ENCODE data around the gene ACSM3.

The ACSM3 gene

DNA sequence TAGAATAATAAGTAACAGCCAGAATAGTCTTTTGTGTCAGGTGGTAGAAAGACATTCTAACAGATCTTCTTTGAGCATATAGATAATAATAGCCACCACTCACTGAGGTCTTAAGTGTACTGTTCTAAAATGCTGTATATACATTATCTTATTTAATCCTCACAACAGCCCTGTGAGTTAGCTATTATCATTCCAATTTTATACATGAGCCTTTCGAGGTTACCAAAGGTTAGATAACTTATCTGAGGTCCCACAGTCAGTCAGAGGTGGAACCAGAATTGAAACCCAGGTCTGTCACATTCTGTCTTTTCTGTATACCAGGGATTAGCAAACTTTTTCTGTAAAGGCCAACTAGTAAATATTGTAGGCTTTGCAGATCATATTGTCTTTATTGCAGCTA is 65.7 kb downstream of the ACSM3 start:
- H3K27me3 ChIP-seq (ENCODE audit: low read length): no peaks in the 10 kb centered on the region
- no peaks in the 10 kb centered on the region for H3K9me2 ChIP-seq (replicated peaks; ENCODE audit: insufficient read depth, low read length)
- H3K36me3 ChIP-seq (ENCODE audit: low read length): peaks cover 26% of the 10 kb centered on the region

DNA sequence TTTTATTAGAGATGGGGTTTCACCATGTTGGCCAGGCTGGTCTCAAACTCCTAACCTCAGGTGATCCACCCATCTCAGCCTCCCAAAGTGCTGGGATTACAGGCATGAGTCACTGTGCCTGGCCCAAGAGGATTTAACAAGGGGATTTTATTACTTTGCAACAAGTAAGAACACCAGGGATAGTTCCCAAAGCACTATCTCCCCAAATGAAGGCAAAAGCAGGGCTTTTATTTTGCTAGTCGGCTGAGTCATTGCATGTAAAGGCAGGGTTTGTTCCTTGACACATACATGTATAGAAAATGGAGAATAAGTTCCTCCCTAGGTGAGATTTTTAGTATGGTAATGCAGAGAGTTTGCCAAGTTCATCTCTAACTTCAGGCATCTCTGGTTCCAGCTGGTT is 66.6 kb downstream of the ACSM3 start:
- Histone ChIP-seq H3K79me2 (ENCODE audit: insufficient read depth, low read length) (no peaks in the 10 kb centered on the region), H4K20me1 (ENCODE audit: low read depth, low read length) (no peaks in the 10 kb centered on the region), H3K9me3 (ENCODE audit: insufficient read depth, low read length) (no peaks in the 10 kb centered on the region), H3K36me3 (ENCODE audit: low read length) (peaks cover 34% of the 10 kb centered on the region), H3K4me2 (ENCODE audit: low read depth, low read length, poor library complexity, severe bottlenecking) (no peak overlapping the region), H3K27ac (ENCODE audit: low read depth, low read length) (no peak overlapping the region), H3K9me2 (replicated peaks; ENCODE audit: insufficient read depth, low read length) (no peaks in the 10 kb centered on the region), H3K27me3 (ENCODE audit: low read length) (no peaks in the 10 kb centered on the region), H3K9ac (ENCODE audit: low read length) (no peak overlapping the region), H3F3A (ENCODE audit: insufficient read depth) (peaks cover 21% of the 10 kb centered on the region), H2AFZ (ENCODE audit: low read depth, low read length, severe bottlenecking) (no peak overlapping the region), H3K4me3 (ENCODE audit: insufficient read depth, low read length, poor library complexity, severe bottlenecking) (no peak overlapping the region)
- TF ChIP-seq, protein P1, sequence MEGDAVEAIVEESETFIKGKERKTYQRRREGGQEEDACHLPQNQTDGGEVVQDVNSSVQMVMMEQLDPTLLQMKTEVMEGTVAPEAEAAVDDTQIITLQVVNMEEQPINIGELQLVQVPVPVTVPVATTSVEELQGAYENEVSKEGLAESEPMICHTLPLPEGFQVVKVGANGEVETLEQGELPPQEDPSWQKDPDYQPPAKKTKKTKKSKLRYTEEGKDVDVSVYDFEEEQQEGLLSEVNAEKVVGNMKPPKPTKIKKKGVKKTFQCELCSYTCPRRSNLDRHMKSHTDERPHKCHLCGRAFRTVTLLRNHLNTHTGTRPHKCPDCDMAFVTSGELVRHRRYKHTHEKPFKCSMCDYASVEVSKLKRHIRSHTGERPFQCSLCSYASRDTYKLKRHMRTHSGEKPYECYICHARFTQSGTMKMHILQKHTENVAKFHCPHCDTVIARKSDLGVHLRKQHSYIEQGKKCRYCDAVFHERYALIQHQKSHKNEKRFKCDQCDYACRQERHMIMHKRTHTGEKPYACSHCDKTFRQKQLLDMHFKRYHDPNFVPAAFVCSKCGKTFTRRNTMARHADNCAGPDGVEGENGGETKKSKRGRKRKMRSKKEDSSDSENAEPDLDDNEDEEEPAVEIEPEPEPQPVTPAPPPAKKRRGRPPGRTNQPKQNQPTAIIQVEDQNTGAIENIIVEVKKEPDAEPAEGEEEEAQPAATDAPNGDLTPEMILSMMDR (IDR thresholded peaks at IDR 0.05; ENCODE audit: insufficient read depth, low read length, poor library complexity, severe bottlenecking): no peak
- no peak for TF ChIP-seq EZH2phosphoT487 (conservative IDR thresholded peaks at IDR 0.05; ENCODE audit: low read length)

More for the DNA sequence above, 65.7 kb downstream of the ACSM3 start:
- no peak for TF ChIP-seq EZH2phosphoT487 (conservative IDR thresholded peaks at IDR 0.05; ENCODE audit: low read length)
- TF ChIP-seq, protein P1 (IDR thresholded peaks at IDR 0.05; ENCODE audit: insufficient read depth, low read length, poor library complexity, severe bottlenecking): no peak
- H3K9ac ChIP-seq (ENCODE audit: low read length): no peak overlapping the region
- H3K79me2 ChIP-seq (ENCODE audit: insufficient read depth, low read length): no peaks in the 10 kb centered on the region
- H2AFZ ChIP-seq (ENCODE audit: low read depth, low read length, severe bottlenecking): no peak overlapping the region
- no peak overlapping the region for H3K27ac ChIP-seq (ENCODE audit: low read depth, low read length)
- H3K4me2 ChIP-seq (ENCODE audit: low read depth, low read length, poor library complexity, severe bottlenecking): no peak overlapping the region
- H4K20me1 ChIP-seq (ENCODE audit: low read depth, low read length): no peaks in the 10 kb centered on the region
- H3F3A ChIP-seq (ENCODE audit: insufficient read depth): peaks cover 20% of the 10 kb centered on the region
- H3K9me3 ChIP-seq (ENCODE audit: insufficient read depth, low read length): no peaks in the 10 kb centered on the region
- H3K4me3 ChIP-seq (ENCODE audit: insufficient read depth, low read length, poor library complexity, severe bottlenecking): no peak overlapping the region

DNA sequence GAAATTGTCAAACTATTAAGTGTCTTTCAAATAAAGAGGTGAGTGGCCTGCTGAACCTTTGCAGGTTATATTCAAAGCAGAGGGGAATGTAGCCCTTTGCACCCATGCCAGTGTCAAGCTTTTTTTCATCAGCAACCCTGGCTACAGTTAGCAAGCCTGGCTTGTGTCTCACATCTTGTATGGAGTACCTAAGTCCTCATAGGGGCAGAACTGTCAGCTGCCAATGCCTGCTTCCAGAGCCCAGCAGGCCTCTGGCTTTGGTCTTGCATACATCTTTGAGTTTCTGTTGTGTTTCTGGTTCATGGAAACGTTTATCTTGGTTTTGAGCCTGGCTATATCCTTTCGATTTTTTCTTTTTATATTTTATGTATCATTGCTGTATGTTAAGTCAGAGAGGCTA is 69.3 kb downstream of the ACSM3 start:
- Histone ChIP-seq H3K36me3 (ENCODE audit: low read length) (peaks cover 46% of the 10 kb centered on the region), H3K4me3 (ENCODE audit: insufficient read depth, low read length, poor library complexity, severe bottlenecking) (no peak overlapping the region), H2AFZ (ENCODE audit: low read depth, low read length, severe bottlenecking) (no peak overlapping the region), H3K27me3 (ENCODE audit: low read length) (no peaks in the 10 kb centered on the region), H3K27ac (ENCODE audit: low read depth, low read length) (peak overlapping the region; percentile 62; the same call in 1 of the 2 replicates), H3K9me2 (replicated peaks; ENCODE audit: insufficient read depth, low read length) (no peaks in the 10 kb centered on the region), H3K79me2 (ENCODE audit: insufficient read depth, low read length) (no peaks in the 10 kb centered on the region), H3K9ac (ENCODE audit: low read length) (no peak overlapping the region), H3F3A (ENCODE audit: insufficient read depth) (peaks cover 27% of the 10 kb centered on the region), H3K4me2 (ENCODE audit: low read depth, low read length, poor library complexity, severe bottlenecking) (peak overlapping the region; percentile 30), H3K9me3 (ENCODE audit: insufficient read depth, low read length) (no peaks in the 10 kb centered on the region), H4K20me1 (ENCODE audit: low read depth, low read length) (no peaks in the 10 kb centered on the region)
- TF ChIP-seq, protein P1 (IDR thresholded peaks at IDR 0.05; ENCODE audit: insufficient read depth, low read length, poor library complexity, severe bottlenecking): no peak
- no peak for TF ChIP-seq EZH2phosphoT487 (conservative IDR thresholded peaks at IDR 0.05; ENCODE audit: low read length)
